Measurements from ENCODE around the gene EFCAB6.

Gene EFCAB6

DNA sequence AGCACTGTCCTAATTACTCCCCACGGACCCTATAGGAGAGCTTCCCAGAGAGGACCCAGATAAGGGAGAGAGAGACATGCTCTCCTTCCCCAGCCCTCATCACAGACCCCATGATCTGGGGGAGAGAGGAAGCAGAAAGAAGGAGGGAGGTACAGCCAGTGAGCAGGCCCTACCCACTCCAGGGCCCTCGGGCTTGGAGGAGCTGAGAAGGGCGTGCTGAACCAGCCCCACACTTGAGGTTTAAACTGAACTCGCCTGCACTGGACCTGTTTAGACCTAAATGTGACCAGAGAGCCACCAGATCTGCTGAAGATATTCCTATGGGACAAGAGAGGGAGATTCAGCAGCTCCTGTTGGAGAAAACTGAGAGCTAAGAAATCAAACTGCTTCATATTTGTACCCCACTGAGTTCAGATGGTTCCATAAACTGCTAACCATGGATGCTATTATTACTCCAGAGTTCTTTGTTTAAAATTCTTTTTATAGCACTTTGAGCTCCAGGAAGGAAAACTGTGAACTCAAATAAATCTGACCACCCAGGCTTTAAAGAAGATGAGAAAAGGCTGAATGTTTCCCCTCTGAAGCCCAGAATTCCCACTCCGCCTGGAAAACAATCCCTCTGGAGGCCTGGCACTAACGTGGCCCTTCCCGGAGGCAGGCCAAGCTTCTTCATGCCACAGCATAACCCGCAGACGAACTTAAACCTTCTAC is 67.2 kb downstream of the EFCAB6 start:
- DNase-seq, result no peak

DNA sequence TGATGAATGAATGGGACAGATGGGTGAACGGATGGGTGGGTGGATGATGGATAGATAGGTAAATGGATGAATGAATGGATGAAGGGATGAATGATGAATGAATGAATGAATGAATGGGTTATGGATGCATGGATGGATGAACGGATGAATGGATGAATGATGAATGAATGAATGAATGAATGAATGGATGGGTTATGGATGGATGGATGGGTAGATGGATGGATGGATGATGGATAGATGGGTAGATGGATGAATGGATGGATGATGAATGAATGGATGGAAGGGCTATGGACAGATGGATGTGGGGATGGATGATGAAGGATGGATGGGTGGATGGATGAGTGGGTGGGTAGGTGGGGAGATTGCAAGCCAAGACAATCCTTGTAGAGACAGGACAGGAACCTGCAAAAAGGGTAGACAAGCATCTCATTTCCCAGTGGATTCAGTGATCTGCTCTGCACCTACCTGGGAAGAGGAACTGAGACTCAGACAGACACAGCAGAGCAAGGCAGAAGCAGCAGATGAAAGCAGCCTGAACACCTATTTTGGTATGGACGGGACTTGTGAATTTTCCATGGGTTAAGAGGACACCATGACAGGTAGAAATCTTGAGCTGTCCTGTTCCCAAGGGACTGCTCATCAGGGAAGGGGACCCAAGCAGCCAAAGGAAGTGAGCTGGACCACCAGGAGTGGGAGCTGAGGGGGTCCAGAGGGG is 68.0 kb downstream of the EFCAB6 start:
- DNase-seq, result no peak

DNA sequence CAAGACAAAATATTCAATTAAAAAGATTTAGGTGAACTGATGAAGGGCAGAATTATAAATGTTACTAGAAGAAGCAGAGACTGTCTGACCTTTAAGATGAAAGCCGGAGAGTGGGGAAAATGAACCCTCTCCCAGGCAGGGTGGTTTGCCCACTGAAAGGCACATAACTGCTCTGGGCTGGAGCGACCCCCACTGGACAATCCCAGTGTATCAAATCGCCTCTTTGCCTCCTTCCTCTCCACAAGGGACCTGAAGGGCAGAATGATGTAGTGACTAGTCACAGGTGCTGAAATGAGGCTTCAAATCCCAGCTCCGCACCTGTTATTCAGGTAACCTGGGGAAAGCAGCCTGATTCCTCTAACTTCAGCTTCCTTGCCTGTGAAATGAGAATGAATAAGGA is 69.0 kb downstream of the EFCAB6 start:
- no peak for DNase-seq

DNA sequence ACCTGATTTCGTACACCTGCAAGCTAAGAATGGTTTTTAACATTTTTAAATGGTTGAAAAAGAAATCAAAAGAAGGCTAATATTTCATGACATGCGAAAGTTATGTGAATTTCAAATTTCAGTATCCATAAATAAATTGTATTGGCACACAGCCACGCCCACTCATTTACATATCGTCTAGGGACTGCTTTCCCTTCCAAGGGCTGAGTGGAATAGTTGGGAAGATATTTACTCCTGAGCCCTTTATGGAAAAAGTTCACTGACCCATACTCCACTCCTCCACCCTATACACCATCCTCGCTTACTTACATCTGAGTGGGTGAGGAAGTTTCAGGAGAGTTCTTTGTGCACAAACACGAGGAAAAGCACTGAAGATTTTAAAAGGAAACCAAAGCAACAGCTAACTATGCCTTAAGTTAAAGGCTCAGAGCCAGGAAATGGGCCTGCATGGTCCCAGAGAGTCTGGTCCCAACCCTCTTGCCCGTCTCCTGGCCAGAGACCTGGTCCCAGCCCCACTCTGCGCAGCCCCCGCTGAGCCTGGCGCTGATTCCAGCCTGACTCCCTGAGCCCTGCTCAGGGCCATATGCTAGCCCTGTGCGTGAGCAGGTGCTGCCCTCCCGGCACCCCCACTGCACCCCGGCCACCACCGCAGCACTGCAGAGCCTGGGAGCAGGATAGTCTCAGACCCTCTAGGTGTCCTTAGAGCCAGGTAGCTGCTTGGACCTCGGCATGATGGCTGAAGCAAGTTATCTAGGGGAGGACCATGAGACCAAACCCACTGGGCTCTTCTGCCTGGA is 69.8 kb downstream of the EFCAB6 start:
- DNase-seq, result no peak

DNA sequence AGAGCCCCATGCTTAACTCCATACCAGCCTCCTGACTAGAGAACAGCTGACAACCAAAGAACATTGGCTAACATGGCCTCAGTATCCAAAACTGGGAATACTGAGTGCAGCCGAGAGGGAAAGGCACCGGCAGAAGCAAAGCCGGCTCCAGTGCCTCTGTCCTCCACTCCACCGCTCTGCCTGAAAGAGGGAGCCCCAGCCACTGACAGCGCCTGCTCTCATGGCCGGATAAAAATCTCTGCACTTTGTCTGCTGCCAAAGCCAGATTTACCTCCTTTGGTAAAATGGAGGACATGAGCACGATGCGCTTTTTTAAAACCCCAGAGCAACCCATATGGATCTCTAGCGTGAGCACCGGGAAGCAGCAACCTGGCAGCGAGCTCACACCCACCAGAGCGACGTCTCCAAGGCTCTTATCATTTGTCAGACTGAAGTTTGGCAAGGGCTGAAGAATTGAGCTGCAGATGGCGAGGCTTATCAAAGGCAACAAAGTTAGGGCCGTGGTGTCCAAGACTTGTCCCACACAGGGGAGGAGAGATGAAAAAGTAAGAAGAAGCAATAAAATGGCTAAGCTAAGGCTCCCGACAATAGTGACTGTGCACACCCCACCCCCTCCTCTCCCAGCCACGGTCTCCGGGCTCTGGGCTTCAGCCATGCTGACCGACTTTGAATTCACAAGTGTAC is 71.4 kb downstream of the EFCAB6 start:
- no peak for DNase-seq

DNA sequence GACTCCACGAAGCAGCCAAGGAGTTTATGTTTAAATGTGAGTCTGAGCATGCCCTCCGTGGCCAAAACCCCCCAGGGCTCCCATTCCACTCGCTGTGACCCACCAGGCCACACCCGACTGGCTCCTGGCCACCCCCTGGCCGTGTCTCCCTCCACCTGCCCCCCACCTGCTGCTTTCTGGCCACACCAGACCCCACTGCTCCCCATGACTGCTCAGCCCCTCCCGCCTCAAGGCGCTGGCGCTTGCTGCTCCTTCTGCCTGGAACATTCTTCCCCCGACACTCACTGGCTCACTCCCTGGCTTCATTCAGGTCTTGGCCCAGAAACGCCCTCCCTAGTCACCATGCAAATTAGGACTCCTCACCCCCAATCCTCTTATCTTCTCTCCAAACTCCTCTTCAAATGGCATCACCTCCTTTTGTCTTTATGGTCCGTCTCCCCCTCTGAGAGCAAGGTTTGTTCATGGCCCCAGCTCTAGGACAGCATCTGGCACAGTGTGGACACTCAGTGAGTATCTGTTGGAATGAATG is 72.2 kb downstream of the EFCAB6 start:
- DNase-seq, result no peak

DNA sequence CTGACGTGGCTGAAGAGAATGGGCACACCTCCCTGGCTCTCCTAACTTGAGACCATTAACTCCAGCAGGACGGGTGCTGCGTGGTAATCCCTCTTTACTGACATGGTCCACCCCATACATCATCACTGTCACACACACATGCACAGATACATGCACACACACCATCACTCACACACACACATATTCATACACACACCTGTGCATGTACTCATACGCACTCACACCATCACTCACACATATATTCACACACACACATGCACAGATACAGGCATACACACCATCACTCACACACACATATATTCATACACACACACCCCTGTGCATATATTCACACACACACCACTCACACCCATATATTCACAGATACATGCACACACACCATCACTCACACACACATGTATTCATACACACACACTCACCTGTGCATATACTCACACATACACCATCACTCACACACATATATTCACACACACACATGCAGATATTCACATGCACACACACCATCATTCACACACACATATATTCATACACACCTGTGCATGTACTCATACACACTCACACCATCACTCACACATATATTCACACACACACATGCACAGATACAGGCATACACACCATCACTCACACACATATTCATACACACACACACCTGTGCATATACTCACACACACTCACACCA is 74.8 kb downstream of the EFCAB6 start:
- DNase-seq, result no peak

DNA sequence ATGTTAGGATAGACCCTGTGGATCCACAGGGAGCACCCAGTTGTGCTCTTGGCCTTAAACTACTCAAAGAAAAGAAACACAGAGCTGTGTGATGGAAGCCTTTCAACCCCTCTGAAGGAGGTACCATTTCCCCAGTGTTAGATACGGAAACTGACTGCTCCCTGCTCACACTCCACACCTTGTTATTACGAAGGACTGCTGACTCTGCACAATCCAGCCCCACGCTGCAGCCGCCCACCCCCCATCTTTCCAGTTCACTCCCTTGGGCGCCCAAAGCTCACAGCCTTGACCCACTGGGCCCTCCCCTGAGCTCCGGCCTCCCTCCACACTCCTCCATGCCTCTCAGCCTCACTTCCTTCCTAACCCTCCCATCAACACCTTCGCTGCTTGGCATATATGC is 75.5 kb downstream of the EFCAB6 start:
- no peak for DNase-seq

DNA sequence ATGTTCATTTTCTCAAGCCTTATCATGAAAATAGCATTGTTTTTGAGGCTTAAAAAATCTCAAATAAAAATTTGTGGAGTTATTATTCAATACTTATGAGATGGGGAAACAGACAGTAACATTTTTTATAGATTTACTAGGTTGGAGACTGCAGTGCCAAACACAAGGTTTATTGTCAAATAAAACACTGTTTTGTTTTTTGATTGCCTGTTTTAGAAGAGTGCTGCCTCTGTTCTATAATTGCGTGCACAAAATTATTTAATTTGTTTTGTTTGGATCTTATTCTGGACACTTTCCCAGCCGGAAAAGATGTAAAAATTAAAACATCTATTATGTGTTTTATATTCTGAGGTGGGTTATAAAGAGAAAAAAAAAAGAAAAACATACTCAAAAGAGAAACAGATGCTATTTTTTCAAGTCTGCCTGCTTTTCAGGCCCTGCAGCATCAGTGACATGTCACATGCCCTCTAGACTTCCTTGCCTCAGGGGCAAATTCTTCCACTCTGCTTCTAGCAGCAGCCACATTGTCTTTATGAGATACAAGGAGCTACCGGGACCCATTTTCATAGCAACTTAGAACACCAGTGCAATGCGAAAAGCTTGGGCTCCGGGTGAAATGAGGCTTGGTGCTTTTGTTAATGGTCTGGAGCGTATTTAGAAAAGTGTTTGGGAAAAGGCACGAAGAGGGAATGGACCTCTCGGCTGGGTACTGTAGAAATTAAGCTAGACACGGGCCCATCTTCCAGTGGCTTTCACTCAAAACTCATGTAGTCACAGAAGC is 77.5 kb downstream of the EFCAB6 start:
- DNase-seq, result no peak

DNA sequence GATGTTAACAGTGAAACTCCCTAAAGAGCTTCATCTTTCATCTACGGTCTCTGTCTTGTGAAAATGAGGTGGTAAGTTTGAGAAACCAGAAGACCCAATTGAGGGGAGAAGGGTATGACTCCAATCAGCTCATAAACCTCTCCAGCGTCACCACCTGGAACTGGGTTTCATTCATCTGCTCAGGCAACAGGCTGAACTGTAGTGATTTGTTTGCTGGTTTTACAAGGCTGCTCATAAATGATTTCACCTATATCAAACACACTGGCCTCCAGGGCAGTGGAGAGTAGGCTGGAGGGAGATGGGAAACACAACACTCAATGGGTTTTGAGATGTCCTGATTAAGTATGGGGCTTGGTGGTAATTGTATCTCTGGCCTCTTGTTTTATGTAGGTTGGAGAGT is 79.0 kb downstream of the EFCAB6 start:
- no peak for DNase-seq

DNA sequence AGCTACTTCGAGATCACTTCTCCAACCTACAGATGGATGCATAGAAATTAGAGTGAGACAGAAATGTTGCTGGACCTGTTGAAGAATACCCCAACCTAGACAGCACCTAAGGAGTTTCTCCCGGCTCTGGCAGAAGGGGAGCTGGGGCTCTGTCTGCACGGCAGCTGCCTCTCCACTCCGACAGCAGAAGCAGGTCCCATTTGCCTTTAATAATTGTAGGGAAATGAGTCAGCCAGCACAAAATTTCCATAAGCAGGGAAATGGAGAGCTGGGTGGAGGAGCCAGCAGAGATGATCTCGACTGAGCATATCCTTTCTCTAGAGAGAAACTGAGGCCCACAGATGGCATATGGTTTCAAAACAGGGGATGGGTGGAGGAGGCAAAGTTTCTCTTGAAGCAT is 80.1 kb downstream of the EFCAB6 start:
- no peak for DNase-seq

DNA sequence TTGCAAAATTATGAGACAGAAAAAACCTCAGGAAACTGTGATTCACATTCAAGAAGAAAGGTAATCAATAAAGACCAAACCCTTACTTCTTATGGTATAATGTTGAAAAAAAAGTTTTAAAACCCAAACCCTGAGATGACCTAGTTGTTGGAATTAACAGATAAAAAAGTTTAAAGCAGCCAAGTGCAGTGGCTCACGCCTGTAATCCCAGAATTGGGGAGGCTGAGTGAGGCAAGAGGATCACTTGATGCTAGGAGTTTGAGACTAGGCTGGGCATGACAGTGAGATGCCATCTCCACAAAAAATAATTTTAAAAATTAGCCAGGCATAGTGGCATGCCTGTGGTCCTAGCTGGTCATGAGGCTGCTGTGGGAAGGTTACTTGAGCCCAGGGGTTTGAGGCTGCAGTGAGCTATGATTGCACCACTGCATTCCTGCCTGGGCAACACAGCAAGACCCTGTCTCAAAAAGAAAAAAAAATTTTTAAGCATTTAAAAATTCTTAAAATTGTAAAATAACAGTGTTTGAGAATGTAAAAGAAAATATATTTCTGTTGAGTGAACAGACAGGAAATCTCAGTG is 85.1 kb downstream of the EFCAB6 start:
- DNase-seq, result no peak

DNA sequence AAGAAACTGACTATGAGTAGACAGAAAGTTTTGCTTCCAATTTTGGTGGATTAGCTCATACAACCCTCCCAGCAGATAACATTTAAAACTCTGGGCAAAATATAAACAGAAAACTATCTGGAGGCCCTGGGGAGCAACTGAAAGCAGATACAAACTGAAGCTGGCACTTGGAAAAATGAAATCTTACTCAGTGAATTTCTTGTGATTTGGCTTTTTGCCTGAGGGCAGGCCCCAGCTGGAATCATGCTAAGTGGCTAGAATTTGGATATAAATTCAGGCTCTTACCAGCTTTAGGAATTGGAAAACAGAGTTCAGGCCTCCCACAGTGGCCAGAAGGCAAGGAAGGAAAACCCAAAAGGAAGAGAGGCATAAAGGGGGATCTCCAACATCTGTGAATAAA is 85.8 kb downstream of the EFCAB6 start:
- DNase-seq, result no peak

DNA sequence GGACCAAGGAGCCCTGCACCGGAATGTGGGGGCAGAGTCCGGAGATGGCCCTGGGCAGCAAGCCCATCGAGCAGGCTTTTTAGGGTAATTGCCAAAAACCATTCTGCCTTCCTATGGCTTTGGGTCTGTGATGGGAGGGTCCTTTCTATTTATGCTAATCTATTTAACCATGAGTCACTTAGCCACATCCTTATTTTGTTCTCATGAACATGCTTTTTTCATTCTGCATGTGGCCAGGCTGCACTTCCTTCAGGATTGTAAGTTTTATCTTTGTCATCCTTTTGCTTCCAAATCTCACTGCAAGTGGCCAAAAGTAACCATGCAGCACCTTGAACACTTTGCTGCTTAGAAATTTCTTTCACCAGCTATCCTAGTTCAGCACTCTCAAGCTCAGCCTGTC is 88.3 kb downstream of the EFCAB6 start:
- DNase-seq, result no peak

DNA sequence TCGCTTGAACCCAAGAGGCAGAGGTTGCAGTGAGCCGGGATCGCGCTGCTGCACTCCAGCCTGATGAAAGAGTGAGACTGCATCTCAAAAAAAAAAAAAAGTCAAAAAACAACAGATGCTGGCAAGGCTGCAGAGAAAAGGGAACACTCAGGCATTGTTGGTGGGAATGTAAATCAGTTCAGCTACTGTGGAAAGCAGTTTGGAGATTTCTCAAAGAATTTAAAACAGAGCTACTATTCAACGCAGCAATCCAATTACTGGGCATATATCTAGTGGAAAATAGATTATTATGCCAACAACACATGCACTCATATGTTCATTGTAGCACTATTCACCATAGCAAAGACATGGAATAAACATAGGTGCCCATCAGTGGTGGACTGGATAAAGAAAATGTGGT is 89.7 kb downstream of the EFCAB6 start:
- DNase-seq, result no peak

DNA sequence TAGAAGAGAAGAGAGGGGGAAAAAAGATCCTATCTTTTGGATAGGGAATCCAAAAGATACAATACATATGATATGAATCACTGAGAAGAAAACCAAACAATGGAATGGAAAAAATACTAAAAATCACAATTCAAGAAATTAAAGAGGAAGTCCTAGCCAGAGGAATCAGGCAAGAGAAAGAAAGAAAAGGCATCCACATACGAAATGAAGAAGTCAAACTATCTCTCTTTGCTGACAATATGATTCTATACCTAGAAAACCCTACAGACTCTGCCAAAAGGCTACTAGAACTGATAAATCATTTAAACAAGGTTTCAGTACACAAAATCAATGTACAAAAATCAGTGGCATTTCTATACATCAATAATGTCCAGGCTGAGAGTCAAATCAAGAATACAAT is 91.4 kb downstream of the EFCAB6 start:
- DNase-seq, result no peak

DNA sequence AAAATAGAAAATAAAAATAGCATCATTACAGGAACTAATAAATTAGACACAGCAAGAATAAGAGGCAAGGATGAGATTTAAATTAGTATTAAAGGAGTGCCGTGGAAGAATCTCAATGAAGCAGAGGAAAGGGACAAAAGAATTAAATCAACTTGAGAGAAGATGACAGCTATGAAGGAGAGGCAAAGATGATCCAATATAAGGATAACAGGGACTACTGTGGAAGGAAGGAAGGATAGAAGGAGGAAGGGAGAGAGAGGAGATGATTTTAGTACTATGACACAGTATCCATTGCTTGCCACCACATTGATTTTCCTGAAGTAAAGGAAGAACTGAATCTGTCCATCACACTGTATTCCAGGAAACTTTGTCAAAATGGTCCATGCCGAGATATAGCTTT is 98.0 kb downstream of the EFCAB6 start:
- no peak for DNase-seq

DNA sequence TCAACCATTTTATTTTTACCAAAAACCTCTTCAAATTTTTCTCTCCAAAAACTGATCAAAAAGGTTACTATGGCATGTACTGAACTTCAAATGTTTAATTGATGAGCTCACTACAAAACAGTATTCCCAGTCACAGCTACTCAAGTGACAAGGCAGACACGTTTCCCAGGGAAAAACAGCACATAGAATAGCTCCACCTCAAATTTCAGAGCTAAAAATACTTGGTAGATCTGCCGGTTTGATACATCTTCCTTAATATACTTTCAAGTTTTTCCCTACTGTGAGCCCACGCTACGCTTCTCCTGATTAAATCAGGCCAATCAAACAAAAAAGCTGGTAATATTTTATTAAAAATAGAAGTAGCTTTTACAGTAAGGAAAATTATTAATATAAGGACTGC is 100.4 kb downstream of the EFCAB6 start:
- DNase-seq, result no peak

DNA sequence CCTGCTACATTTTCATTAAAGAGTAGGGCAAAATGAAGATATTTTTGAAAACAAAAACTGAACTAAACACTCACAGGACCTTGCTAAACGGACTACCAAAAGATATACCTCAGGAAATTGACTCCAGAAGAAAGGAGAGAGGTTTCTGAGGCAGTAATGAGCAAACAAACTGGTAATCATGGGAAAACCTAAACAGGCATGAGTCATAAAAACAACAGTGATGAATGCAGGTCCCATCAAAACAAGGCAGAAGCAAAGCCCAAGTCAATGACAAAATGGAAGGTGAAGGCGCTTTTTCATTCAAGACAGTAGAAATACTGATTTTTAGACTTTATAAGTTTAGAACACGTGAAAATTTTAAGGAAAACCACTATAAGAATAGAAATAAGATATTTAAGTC is 104.5 kb downstream of the EFCAB6 start:
- no peak for DNase-seq

DNA sequence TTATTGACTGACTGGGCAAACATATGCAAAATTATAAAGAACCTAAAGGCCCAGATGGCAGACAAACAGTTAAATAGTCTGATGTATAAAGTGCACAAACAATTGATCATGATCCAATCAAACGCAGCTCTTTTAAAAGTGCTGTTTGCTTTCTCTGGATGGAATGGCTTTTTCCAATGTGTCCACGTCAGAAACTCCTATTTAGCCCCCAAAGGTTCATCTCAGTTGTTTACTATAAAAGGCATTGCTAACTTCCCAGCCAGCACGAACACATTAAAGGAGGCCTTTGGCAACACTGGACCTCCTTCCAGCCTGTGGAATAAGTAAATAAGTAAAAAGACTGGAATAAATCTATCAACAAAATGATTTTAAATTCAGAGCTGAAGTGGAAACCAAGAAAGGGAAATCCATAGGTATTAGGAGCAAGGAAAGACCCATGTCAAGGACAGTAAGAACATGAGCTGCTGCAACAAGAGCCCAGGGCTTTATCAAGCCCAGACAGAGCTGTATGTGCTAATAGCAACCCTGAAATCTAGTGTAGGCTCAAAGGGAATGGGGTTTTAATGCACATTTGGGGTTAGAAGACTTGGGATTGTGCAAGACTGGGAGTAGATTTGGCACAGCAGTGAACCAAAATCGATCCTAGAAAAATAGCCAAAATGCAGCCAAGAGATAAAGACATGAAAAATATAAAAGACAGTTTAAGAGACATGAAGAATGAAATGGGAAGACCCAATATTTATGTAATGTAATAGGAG is 105.4 kb downstream of the EFCAB6 start:
- no peak for DNase-seq

DNA sequence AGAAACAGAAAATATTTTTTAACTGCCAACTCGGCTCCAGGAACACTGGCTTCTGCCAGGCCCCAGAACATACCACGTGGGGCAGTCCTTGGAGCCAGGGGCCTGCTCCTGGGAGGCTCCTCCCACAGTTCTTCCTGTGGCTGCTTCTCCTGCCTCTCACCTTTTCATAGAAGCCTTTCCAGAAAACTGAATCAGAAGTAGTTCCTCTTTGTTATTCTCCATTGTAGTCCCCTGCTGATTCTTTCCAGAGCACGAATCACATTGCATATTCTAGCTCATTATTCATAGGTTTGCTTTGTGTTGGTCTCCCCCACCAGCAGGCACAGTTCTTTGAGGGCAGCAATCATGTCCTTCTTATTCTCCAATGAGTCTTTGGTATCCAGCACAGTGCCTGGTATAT is 106.0 kb downstream of the EFCAB6 start:
- DNase-seq, result no peak

Data from OCI-M1 (cell line).